ENCODE results near the gene EAF2. TPM values are rescaled to one million over a fixed set of nuclear protein-coding genes. Genes with fewer than 3 reads are reported as not detected.
"Not testable (repeated sequence)": the region's sequence is repeated elsewhere in the genome, so short reads cannot be mapped to it uniquely, and the experiment has no call there.

EAF2 gene
- total RNA-seq, 1 experiment from 2014 or later, result 3.9 TPM

DNA sequence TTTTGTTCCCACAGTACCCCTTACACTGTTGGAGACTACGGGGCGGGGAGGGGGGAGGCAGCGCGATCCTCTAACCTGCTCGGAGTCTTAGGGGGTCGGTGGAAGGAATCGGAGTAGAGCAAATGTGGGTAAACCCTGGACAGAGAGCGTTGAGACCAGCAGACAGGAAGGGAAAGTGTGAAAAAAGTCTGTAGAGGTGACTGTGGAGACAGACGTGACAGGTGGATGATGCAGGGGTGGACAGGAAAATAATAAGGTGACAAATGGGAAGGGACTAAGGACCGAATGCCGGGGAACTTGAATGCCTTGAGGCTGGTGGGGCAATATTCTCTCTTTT, 424 bp downstream of the EAF2 start:
- Histone ChIP-seq H3K27me3 (ENCODE audit: control insufficient read depth, insufficient read depth, low read length) (peaks cover 4% of the 10 kb centered on the region), H3K36me3 (replicated peaks; ENCODE audit: control insufficient read depth, insufficient read depth, low read length) (no peaks in the 10 kb centered on the region; the same call in 1 of the 2 replicates), H3K4me3 (ENCODE audit: insufficient read depth, low read depth, low read length) (peak overlapping the region; percentile 71)
- no peak for DNase-seq

DNA sequence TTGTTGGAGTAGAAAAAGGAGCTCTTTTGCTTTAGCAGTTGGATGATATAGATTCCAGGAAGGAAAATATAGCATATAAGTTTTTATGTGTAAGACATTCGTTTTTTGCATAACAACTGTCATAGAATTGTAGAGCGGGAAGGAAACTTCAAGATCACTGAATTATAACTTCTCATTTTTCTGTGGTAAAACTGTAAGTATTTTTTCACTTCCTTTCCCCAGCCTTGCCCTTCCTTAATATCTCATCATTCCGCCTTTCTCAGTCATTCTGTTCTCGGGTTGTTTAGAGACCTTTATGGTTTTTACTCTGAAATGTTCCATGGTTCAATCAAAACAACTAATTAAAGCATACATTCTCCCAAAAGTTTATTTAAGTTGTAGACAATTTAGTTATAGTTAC, 1.1 kb downstream of the EAF2 start:
- no peak for DNase-seq
- no peak overlapping the region for H3K4me3 ChIP-seq (ENCODE audit: insufficient read depth, low read depth, low read length)
- H3K36me3 ChIP-seq (replicated peaks; ENCODE audit: control insufficient read depth, insufficient read depth, low read length), result no peaks in the 10 kb centered on the region; the same call in 1 of the 2 replicates
- H3K27me3 ChIP-seq (ENCODE audit: control insufficient read depth, insufficient read depth, low read length), result peaks cover 4% of the 10 kb centered on the region

DNA sequence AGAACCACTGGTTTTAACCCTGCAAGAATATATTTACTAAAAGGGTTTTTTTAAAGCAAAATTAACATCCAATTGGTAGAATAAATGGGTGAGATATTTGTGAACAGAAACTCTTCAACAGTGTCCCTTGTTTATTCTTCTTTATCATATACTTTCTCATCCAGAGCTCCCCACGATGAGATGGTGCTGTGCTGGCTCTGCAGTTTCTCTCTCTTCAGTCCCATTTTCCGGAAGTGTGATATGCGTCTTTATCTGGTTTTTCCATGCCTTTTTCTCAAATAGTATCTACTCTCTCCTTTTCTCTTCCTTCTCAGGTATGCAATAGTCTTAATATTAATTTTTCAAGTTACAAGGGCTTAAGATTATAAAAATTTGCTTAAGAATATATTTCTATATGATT, 1.5 kb downstream of the EAF2 start:
- Histone ChIP-seq H3K4me3 (ENCODE audit: insufficient read depth, low read depth, low read length) (no peak overlapping the region), H3K36me3 (replicated peaks; ENCODE audit: control insufficient read depth, insufficient read depth, low read length) (no peaks in the 10 kb centered on the region), H3K27me3 (ENCODE audit: control insufficient read depth, insufficient read depth, low read length) (peaks cover 4% of the 10 kb centered on the region)
- DNase-seq, result no peak

DNA sequence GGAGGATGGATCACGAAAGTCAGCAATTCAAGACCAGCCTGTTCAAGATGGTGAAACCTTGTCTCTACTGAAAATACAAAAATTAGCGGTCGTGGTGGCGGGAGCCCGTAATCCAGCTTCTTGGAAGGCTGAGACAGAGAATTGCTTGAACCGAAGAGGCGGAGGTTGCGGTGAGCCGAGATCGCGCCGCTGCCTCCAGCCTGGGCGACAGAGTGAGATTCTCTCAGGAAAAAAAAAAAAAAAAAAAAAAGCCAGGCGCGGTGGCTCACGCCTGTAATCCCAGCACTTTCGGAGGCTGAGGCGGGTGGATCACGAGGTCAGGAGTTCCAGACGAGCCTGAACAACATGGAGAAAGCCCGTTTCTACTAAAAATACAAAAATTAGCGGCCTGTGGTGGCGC, 5.0 kb downstream of the EAF2 start:
- no peak for DNase-seq
- Histone ChIP-seq H3K4me3 (ENCODE audit: insufficient read depth, low read depth, low read length) (no peak overlapping the region), H3K27me3 (ENCODE audit: control insufficient read depth, insufficient read depth, low read length) (peaks cover 4% of the 10 kb centered on the region), H3K36me3 (replicated peaks; ENCODE audit: control insufficient read depth, insufficient read depth, low read length) (no peaks in the 10 kb centered on the region)

DNA sequence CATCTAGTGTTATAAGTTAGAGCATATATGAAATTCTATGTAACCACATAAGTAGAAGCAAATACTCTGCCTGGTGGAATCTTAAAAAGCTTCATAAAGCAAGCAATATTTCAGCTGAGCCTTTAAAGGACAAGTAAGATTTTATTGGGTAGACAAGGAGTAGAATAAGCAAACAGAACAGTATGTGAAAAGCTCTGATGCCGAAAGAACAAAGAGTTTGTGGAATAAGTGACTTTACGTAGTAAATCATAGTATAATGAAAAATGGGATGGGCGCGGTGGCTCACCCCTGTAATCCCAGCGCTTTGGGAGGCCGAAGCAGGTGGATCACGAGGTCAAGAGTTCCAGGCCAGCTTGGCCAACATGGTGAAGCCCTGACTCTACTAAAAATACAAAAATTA, 9.9 kb downstream of the EAF2 start:
- DNase-seq, result no peak
- no peaks in the 10 kb centered on the region for H3K27me3 ChIP-seq (ENCODE audit: control insufficient read depth, insufficient read depth, low read length)
- no peak overlapping the region for H3K4me3 ChIP-seq (ENCODE audit: insufficient read depth, low read depth, low read length)
- H3K36me3 ChIP-seq (replicated peaks; ENCODE audit: control insufficient read depth, insufficient read depth, low read length), result no peaks in the 10 kb centered on the region

DNA sequence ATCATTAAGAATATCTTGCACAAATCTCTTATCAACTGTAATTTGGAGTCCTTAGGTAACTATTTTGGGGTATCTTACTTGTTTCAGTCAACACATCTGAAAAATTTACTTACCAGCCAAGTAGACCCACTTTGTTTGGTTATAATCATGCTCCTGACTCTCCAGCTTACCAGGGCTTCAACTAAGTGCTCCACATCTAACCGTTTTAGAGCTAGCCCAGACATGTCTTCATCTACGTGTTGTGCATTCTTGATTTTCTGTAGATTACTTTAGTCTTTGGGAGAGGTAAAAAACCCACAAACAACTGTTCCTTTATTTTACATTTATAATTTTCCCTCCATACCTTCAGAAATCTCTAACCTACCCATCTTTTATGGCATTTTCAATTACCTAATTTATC, 17.2 kb downstream of the EAF2 start:
- Histone ChIP-seq H3K27me3 (ENCODE audit: control insufficient read depth, insufficient read depth, low read length) (no peaks in the 10 kb centered on the region), H3K36me3 (replicated peaks; ENCODE audit: control insufficient read depth, insufficient read depth, low read length) (no peaks in the 10 kb centered on the region), H3K4me3 (ENCODE audit: insufficient read depth, low read depth, low read length) (no peak overlapping the region)
- no peak for DNase-seq

DNA sequence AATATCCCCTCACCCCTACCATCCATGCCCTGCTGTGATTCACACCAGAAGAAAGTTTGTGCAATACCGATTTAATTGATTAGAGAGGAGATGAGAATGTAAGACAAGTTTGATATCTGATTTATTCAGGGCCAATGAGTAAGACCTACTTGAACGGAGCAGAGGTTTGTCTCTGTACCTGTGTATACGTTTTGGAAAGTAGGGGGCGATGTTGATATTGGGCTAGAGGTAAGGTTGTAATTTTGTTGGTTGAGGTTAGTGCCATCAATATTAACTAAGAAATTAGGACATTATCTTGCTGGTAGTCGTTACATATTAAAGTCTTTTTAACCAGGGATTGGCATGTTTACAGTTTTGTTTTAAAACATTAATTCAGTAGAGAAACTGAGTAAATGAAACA, 20.5 kb downstream of the EAF2 start:
- Histone ChIP-seq H3K36me3 (replicated peaks; ENCODE audit: control insufficient read depth, insufficient read depth, low read length) (no peaks in the 10 kb centered on the region), H3K27me3 (ENCODE audit: control insufficient read depth, insufficient read depth, low read length) (no peaks in the 10 kb centered on the region), H3K4me3 (ENCODE audit: insufficient read depth, low read depth, low read length) (no peak overlapping the region)
- peak; percentile 48 for DNase-seq

DNA sequence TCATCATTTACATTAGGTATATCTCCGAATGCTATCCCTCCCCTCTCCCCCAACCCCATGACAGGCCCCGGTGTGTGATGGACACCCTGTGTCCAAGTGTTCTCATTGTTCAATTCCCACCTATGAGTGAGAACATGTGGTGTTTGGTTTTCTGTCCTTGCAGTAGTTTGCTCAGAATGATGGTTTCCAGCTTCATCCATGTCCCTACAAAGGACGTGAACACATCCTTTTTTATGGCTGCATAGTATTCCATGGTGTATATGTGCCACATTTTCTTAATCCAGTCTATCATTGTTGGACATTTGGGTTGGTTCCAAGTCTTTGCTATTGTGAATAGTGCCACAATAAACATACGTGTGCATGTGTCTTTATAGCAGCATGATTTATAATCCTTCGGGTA, 22.8 kb downstream of the EAF2 start:
- not testable (repeated sequence) for H3K27me3 ChIP-seq (ENCODE audit: control insufficient read depth, insufficient read depth, low read length); H3K4me3 ChIP-seq (ENCODE audit: insufficient read depth, low read depth, low read length); DNase-seq; H3K36me3 ChIP-seq (replicated peaks; ENCODE audit: control insufficient read depth, insufficient read depth, low read length)

DNA sequence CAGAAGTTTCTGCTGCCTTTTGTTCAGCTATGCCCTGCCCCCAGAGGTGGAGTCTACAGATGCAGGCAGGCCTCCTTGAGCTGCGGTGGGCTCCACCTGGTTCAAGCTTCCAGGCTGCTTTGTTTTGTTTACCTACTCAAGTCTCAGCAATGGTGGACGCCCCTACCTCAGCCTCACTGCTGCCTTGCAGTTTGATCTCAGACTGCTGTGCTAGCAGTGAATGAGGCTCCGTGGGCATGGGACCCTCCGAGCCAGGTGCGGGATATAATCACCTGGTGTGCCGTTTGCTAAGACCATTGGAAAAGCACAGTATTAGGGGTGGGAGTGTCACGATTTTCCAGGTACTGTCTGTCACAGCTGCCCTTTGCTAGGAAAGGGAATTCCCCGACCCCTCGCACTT, 28.2 kb downstream of the EAF2 start:
- H3K4me3 ChIP-seq (ENCODE audit: insufficient read depth, low read depth, low read length); H3K27me3 ChIP-seq (ENCODE audit: control insufficient read depth, insufficient read depth, low read length); DNase-seq; H3K36me3 ChIP-seq (replicated peaks; ENCODE audit: control insufficient read depth, insufficient read depth, low read length): not testable (repeated sequence)

DNA sequence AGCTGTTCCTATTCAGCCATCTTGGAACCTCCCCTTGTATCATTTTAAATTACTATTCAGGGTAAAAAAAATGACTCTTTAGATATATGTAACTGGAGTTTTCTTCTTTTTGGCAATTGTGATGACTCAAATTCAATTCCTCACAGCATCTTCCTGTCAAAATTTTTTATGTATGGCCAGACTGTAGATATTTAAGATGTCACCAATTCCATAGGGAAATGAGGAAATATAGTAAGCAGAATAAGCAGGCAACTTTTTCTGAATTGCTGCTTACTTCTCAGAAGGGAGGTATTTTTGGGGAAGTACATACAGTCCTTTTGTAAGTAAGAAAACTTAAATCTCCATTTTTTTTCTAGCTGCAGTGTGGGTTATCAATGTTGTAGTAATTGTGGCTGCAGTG, 28.8 kb downstream of the EAF2 start:
- no peak for DNase-seq
- Histone ChIP-seq H3K4me3 (ENCODE audit: insufficient read depth, low read depth, low read length) (no peak overlapping the region), H3K27me3 (ENCODE audit: control insufficient read depth, insufficient read depth, low read length) (no peaks in the 10 kb centered on the region), H3K36me3 (replicated peaks; ENCODE audit: control insufficient read depth, insufficient read depth, low read length) (no peaks in the 10 kb centered on the region)

DNA sequence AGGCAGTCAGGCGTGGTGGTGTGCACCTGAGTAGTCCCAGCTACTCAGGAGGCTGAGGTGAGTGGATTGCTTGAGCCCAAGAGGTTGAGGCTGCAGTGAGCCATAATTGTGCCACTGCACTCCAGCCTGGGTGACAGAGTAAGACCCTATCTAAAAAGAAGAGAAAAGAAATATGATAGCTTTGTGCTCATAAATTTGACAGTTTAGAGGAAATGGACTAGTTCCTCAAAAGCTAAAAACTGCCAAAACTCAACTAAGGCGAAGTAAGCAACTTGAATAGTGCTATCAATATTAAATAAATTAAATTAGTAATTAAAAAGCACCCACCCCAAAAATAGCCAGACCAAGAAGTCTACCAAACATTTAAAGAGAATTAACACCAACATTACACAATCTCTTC, 34.7 kb downstream of the EAF2 start:
- H3K4me3 ChIP-seq (ENCODE audit: insufficient read depth, low read depth, low read length), result no peak overlapping the region
- no peak for DNase-seq
- H3K27me3 ChIP-seq (ENCODE audit: control insufficient read depth, insufficient read depth, low read length), result no peaks in the 10 kb centered on the region
- H3K36me3 ChIP-seq (replicated peaks; ENCODE audit: control insufficient read depth, insufficient read depth, low read length), result no peaks in the 10 kb centered on the region

DNA sequence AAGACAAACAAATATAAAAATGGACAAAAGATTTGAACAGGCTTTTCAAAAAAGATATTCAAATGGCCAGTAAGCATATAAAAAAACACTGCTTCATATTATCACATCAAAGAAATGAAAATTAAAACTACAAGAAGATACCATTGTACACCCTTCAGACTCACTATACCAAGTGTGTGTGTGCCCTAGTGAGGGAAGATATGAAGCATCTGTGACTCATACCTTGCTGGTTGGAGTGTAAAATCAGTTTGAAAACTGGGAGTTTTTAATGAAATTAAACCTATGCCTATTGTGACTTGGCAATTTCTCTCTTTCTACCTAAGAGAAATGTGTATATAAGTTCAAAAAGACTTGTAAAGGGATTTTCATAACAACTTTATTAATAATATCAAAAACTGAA, 35.7 kb downstream of the EAF2 start:
- no peak for DNase-seq
- Histone ChIP-seq H3K36me3 (replicated peaks; ENCODE audit: control insufficient read depth, insufficient read depth, low read length) (no peaks in the 10 kb centered on the region), H3K4me3 (ENCODE audit: insufficient read depth, low read depth, low read length) (no peak overlapping the region), H3K27me3 (ENCODE audit: control insufficient read depth, insufficient read depth, low read length) (no peaks in the 10 kb centered on the region)

DNA sequence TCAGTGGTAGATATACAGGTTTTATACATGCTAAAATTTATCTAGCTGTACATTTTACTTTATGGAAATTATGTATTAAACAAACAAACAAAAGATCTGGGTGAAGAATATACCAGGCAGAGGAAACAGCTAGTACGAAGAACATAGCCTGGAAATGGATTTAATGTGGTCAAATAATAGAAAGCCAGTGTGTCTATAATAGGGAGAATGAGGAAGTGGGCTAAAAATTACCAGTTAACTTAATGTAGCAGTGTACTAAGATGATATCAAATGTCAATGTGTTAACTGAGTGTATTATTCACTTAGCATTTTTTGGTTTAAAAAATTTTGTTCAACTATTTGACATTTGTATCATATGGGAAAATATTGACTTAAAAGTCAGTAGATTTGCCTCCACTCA, 36.4 kb downstream of the EAF2 start:
- Histone ChIP-seq H3K36me3 (replicated peaks; ENCODE audit: control insufficient read depth, insufficient read depth, low read length) (no peaks in the 10 kb centered on the region), H3K27me3 (ENCODE audit: control insufficient read depth, insufficient read depth, low read length) (no peaks in the 10 kb centered on the region), H3K4me3 (ENCODE audit: insufficient read depth, low read depth, low read length) (no peak overlapping the region)
- DNase-seq, result no peak

DNA sequence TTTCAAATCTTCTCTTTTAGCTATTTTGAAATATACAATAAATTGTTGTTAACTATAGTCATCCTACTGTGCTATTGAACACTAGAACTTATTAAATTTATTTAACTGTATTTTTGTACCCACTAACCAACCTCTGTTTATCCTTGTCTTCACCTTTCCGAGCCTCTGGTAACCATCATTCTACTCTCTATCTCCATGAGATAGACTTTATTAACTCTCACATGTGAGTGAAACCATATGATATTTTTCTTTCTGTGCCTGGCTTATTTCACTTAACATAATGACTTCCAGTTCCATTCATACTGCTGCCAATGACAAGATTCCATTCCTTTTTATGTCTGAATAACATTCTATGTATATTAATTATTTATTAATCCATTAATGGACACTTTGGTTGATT, 43.4 kb downstream of the EAF2 start:
- no peak overlapping the region for H3K4me3 ChIP-seq (ENCODE audit: insufficient read depth, low read depth, low read length)
- H3K27me3 ChIP-seq (ENCODE audit: control insufficient read depth, insufficient read depth, low read length), result no peaks in the 10 kb centered on the region
- no peak for DNase-seq
- H3K36me3 ChIP-seq (replicated peaks; ENCODE audit: control insufficient read depth, insufficient read depth, low read length), result no peaks in the 10 kb centered on the region

DNA sequence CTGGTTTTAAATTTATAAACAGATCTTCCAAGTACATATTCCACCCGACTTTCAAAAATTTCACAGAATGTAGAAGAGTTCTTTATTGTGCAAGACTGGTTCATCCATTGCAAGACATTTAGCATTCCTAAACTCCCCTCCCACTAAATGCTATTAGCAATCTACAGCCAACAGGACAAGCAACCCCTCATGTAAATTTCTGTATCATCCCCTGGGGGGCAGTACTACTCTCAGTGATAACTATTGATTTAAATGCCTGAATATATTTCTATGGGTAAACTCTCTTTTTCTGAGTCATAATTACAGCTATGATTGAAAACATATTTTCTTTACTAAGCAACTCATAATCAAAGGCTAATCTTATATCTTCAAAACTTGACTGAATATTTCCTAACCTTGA, 48.5 kb downstream of the EAF2 start:
- Histone ChIP-seq H3K36me3 (replicated peaks; ENCODE audit: control insufficient read depth, insufficient read depth, low read length) (no peaks in the 10 kb centered on the region), H3K27me3 (ENCODE audit: control insufficient read depth, insufficient read depth, low read length) (no peaks in the 10 kb centered on the region), H3K4me3 (ENCODE audit: insufficient read depth, low read depth, low read length) (no peak overlapping the region)
- DNase-seq, result peak; percentile 47

DNA sequence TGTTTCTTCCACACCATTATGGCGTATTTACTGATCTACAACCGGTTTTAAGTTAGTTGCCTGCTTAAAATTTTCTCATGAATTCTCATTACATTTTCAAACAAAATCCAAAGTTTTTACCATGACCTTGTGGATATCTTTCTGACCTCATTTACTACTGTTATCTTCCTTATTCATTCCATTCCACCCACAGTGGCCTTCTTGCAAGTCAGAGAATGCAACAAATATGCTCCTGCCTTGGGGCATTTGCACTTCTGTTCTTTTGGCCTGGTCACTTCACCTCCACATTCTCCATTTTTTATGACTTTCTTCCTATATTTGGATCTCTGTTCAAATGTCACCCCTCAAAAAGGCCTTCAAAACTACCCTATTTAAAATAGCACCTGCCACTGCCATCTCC, 50.4 kb downstream of the EAF2 start:
- DNase-seq, result no peak
- Histone ChIP-seq H3K27me3 (ENCODE audit: control insufficient read depth, insufficient read depth, low read length) (no peaks in the 10 kb centered on the region), H3K4me3 (ENCODE audit: insufficient read depth, low read depth, low read length) (no peak overlapping the region), H3K36me3 (replicated peaks; ENCODE audit: control insufficient read depth, insufficient read depth, low read length) (no peaks in the 10 kb centered on the region)
